ENCODE results near the gene SPOPL.

SPOPL gene

DNA sequence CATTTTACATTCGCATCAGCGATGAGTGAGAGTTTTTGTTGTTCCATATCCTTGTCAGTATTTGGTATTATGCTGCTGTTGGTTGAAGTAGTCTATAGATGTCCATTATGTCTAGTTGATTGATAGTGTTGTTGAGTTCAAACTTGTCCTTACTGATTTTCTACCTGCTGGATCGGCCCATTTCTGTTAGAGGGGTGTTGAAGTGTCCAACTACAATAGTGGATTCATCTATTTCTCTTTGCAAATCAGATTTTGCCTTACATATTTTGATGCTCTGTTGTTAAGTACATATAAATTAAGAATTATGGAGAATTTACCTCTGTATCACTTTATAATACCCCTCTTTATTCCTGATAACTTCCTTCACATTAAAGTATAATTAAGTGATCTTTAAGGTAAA is 8.7 kb downstream of the SPOPL start:
- DNase-seq (ENCODE audit: low read depth) = no peak
- TF ChIP-seq, protein P1, sequence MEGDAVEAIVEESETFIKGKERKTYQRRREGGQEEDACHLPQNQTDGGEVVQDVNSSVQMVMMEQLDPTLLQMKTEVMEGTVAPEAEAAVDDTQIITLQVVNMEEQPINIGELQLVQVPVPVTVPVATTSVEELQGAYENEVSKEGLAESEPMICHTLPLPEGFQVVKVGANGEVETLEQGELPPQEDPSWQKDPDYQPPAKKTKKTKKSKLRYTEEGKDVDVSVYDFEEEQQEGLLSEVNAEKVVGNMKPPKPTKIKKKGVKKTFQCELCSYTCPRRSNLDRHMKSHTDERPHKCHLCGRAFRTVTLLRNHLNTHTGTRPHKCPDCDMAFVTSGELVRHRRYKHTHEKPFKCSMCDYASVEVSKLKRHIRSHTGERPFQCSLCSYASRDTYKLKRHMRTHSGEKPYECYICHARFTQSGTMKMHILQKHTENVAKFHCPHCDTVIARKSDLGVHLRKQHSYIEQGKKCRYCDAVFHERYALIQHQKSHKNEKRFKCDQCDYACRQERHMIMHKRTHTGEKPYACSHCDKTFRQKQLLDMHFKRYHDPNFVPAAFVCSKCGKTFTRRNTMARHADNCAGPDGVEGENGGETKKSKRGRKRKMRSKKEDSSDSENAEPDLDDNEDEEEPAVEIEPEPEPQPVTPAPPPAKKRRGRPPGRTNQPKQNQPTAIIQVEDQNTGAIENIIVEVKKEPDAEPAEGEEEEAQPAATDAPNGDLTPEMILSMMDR (IDR thresholded peaks at IDR 0.05; ENCODE audit: insufficient read depth, low read depth, low read length, missing control alignments) = no peak

DNA sequence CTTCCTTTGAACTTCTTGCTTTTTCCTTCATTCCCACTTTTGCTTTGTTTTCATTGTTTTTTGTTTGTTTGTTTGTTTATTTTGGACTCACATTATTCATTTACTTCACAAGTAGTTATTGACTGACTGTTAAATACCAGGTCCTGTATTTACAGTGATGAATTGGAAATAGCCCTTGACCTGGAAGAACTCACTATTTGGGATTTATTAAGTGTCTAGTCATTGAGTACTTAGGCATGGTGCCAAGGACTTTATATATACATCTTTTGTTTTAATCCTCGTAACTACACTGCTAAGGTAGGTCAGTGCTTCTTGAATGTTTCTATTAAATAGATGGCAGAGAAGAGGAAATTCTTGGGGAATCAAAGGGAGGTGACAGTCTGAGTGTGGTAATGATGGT is 11.1 kb downstream of the SPOPL start:
- DNase-seq (ENCODE audit: low read depth) = no peak
- TF ChIP-seq, protein P1 (IDR thresholded peaks at IDR 0.05; ENCODE audit: insufficient read depth, low read depth, low read length, missing control alignments) = no peak
- H3K4me3 ChIP-seq (ENCODE audit: low read depth, low read length) = no peak overlapping the region

More for the DNA sequence above, 8.7 kb downstream of the SPOPL start:
- no peak overlapping the region for H3K4me3 ChIP-seq (ENCODE audit: low read depth, low read length)

DNA sequence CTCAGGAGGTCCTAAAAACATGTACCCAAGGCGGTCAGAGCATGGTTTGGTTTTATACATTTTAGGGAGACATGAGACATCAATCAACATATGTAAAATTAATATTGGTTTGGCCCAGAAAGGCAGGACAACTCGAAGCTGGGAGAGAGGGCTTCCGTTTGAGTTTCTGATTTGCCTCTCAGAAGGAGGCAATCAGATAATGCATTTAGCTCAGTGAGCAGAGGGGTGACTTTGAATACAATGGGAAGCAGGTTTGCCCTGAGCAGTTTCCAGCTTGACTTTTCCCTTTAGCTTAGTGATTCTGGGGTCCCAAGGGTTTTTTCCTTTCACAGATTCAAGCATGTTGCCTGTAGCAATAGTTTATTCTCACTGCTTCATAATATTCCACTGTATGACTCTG is 12.6 kb downstream of the SPOPL start:
- TF ChIP-seq, protein P1 (IDR thresholded peaks at IDR 0.05; ENCODE audit: insufficient read depth, low read depth, low read length, missing control alignments) = no peak
- no peak for DNase-seq (ENCODE audit: low read depth)
- no peak overlapping the region for H3K4me3 ChIP-seq (ENCODE audit: low read depth, low read length)

DNA sequence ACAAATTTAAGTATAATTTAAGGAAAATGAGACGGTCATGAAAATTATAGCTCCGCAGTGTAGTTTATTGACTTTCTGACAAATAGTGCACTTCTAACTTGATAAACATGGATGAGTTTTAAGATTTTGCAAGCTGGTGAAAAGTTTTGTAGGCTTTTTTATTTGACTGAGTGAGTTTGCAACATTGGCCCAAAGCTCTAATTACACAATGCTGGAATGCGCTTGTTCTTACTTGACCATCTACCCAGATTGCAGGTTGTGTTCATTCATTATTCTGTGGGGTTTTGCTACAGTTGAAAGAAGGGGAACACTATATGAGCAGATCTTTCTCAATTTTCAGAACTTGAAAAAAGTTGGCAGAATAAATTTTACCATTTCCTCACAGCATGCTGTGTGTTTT is 13.5 kb downstream of the SPOPL start:
- no peak for DNase-seq (ENCODE audit: low read depth)
- H3K4me3 ChIP-seq (ENCODE audit: low read depth, low read length) = no peak overlapping the region
- TF ChIP-seq, protein P1 (IDR thresholded peaks at IDR 0.05; ENCODE audit: insufficient read depth, low read depth, low read length, missing control alignments) = no peak

DNA sequence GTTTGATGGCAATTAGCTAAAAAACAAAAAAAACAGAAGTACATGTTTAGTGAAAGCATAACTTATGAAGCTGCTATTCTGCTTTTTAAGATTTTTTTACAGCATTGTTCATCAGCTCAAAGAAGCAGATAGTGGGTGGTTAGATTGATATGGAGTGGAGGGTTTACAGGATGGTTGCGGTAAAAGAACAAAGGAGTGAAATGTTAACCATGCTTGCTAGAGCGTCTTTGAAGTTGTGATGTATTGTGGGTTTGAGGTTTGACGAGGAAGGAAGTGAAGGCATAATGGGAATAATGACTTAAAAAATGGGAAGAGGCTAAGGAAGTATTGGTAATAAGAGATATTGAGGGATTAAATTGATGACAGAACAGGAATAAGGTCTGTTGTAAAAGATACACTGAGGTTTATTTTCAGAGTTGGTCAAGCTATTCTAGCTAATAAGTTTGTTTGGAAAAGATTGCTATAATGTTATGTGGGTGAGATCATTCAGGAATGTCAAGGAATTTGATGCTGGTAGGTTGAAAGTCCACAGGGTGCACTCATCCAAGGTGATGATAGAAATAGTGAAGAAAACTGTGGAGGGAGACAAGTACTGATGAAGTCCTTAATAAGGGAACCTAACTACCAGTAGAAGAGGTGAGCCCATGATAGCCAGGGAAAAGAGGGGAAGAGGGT is 14.6 kb downstream of the SPOPL start:
- H3K4me3 ChIP-seq (ENCODE audit: low read depth, low read length) = no peak overlapping the region
- DNase-seq (ENCODE audit: low read depth) = no peak
- TF ChIP-seq, protein P1 (IDR thresholded peaks at IDR 0.05; ENCODE audit: insufficient read depth, low read depth, low read length, missing control alignments) = no peak

DNA sequence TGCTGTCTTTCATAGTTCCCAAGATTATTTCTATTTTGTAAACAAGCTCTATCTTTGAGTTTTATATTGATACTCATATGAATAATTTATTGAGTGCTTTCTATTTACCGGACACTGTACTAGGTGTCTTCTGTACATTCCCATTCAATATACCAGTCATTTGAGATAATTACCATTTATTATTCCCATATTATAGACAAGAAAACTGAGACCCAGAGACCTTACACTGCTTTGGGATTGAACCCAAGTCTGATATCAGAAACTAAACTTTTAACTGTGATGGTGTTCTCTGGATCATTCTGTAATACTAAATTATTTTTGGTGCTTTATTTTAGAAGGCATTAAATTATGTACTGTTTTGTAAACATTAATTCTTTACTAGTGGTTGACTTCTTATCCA is 17.3 kb downstream of the SPOPL start:
- no peak for DNase-seq (ENCODE audit: low read depth)
- no peak overlapping the region for H3K4me3 ChIP-seq (ENCODE audit: low read depth, low read length)
- TF ChIP-seq, protein P1 (IDR thresholded peaks at IDR 0.05; ENCODE audit: insufficient read depth, low read depth, low read length, missing control alignments) = no peak

DNA sequence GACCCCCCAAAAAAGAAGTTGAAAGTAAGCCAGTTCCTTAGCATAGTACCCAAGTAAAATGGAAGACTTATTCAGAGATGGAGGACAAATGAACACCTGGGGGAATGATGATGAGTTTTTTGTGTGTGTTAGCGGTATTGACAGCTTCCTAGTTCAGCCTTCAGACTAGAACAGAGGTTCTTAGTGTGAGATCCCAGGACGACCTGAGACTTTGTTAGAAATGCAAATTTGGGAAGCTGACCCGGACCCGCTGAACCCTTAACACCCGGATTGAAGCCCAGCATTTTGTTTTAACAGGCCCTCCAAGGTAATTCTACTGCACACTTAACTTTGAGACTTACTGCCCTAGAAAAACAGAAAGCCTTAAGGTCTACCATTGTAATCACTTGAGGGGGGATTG is 20.3 kb downstream of the SPOPL start:
- peak overlapping the region; percentile 49 for H3K4me3 ChIP-seq (ENCODE audit: low read depth, low read length)
- TF ChIP-seq, protein P1 (IDR thresholded peaks at IDR 0.05; ENCODE audit: insufficient read depth, low read depth, low read length, missing control alignments) = no peak
- DNase-seq (ENCODE audit: low read depth) = peak; percentile 17
